Uterus (tissue), 2 donors: Measurements from ENCODE around the gene PPFIA4.

Experiments
- POLR2A ChIP-seq, 2 donors: fragments of 450-650 bp; IDR thresholded peaks; one replicate each; pipeline ENCODE4 v1.6.1; 2016; ENCODE audit warnings: antibody characterized with exemption in 2 of 2, mild to moderate bottlenecking in 1 of 2, moderate library complexity in 1 of 2
- TF ChIP-seq, protein P1 (sequence below), 4 experiments: fragments of 200-600 bp in 2 of 4; fragments of 450-650 bp in 2 of 4; sonication (generic) in 2 of 4; IDR thresholded peaks; one replicate each; pipeline ENCODE4 v1.5.1; 2016 to 2019; ENCODE audit warnings: antibody characterized with exemption in 4 of 4, mild to moderate bottlenecking in 2 of 4, moderate library complexity in 1 of 4

DNA sequence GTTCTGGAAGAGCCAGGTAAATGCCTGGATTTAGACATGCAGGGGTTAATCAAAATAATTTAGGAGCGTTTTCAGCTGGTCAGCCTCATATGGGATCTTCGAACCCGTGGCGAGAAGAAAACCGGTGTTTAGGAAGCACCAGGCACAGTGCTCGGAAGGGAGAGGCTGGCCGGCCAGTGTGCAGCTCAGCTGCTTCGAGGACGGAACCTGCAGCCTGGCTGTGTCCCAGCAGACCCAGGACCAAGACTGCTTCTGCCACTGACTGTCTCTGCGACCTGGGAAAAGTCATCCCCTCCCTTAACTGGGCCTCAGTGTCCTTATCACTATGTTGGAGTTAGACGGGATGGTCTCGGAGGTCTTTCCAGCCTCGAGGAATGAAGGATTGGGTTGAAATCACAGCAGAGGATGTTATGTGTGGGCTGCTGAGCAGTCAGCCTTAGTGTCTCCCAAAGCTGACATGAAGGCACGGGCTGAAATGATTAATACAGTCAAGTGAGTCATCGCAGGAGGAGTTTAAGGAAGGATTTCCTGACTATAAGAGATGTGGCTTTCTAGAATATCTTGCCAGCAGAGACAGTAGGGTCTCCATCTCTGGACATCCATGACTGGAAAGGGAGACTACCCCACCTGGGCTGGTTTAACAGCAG, 20.8 kb downstream of the PPFIA4 start:
- no peak for TF ChIP-seq POLR2A (IDR thresholded peaks at IDR 0.05)
- TF ChIP-seq, protein P1, sequence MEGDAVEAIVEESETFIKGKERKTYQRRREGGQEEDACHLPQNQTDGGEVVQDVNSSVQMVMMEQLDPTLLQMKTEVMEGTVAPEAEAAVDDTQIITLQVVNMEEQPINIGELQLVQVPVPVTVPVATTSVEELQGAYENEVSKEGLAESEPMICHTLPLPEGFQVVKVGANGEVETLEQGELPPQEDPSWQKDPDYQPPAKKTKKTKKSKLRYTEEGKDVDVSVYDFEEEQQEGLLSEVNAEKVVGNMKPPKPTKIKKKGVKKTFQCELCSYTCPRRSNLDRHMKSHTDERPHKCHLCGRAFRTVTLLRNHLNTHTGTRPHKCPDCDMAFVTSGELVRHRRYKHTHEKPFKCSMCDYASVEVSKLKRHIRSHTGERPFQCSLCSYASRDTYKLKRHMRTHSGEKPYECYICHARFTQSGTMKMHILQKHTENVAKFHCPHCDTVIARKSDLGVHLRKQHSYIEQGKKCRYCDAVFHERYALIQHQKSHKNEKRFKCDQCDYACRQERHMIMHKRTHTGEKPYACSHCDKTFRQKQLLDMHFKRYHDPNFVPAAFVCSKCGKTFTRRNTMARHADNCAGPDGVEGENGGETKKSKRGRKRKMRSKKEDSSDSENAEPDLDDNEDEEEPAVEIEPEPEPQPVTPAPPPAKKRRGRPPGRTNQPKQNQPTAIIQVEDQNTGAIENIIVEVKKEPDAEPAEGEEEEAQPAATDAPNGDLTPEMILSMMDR (IDR thresholded peaks at IDR 0.05): no peak
